ENCODE measurements around the gene LARP1. TPM values are rescaled to one million over a fixed set of nuclear protein-coding genes. Genes with fewer than 3 reads are reported as not detected.

The LARP1 gene
- polyA plus RNA-seq, 2 of the 4 experiments (the other 2 are of a cell fraction): 87.0 to 112 TPM

GRCh38 chr5:154795235-154795596 is 40.0 kb downstream of the LARP1 start:
- FAIRE-seq (no peak), DNase-seq (ENCODE audit: low read depth in 1 of 2, low spot score in 1 of 2) (no peak), ATAC-seq (peak in 1 of 2 experiments; percentile 14; a peak in 2 of 6 replicates)
- WGBS (ENCODE audit: missing lambda C conversion rate): 87% methylated on average over 3 of the region's 3 CpGs
- Histone ChIP-seq H3K4me1 (peaks cover 7% of the 10 kb centered on the region; the same call in 2 of the 3 replicates), H3K4me3 (no peak overlapping the region), H3K27ac (no peak overlapping the region), H3K9me3 (no peaks in the 10 kb centered on the region), H3K4me2 (no peak overlapping the region)
- TF ChIP-seq FOSL2 (IDR thresholded peaks at IDR 0.05) (no peak), FOSL2 (CRISPR knock-in tag; IDR thresholded peaks at IDR 0.05) (no peak), CHD2 (IDR thresholded peaks at IDR 0.05; ENCODE audit: low read length, partially characterized antibody) (no peak), RNF2 (IDR thresholded peaks at IDR 0.05; ENCODE audit: borderline replicate concordance, low read depth) (no peak), RARB (CRISPR knock-in tag; IDR thresholded peaks at IDR 0.05) (no peak)
- POLR2A ChIA-PET: no interaction called here
- CTCF ChIA-PET: interaction anchor here (0.6 to 1.1 kb wide), 2 partner anchors 16 to 796 kb away, joined by 3 read pairs; no protein-coding TSS in a partner anchor

- no peak for TF ChIP-seq HES2 (IDR thresholded peaks at IDR 0.05)
- TF ChIP-seq FOSB (CRISPR knock-in tag; IDR thresholded peaks at IDR 0.05): no peak
- Histone ChIP-seq H3K4me3 (no peak overlapping the region), H3K4me1 (peaks cover 7% of the 10 kb centered on the region; the same call in 2 of the 3 replicates), H3K27ac (no peak overlapping the region), H3K4me2 (no peak overlapping the region), H3K9me3 (no peaks in the 10 kb centered on the region)
- POLR2A ChIA-PET: no interaction called here
- WGBS (ENCODE audit: missing lambda C conversion rate): 91% methylated on average over 4 of the region's 4 CpGs
- CTCF ChIA-PET: interaction anchor here (1.0 to 1.2 kb wide), 2 partner anchors 14 to 19 kb away, joined by 3 read pairs; no protein-coding TSS in a partner anchor
- ATAC-seq (no peak), DNase-seq (ENCODE audit: low read depth in 1 of 2, low spot score in 1 of 2) (no peak), FAIRE-seq (no peak)
These were observed 42.6 kb downstream of the LARP1 start for GRCh38 chr5:154797762-154798161.

- POLR2A ChIA-PET: no interaction called here
- no peak overlapping the region for H3K4me2 ChIP-seq
- CTCF ChIA-PET: interaction anchor here (7.4 kb wide), 1 partner anchor 150 kb away, joined by 48 read pairs; no protein-coding TSS in a partner anchor
- DNase-seq (ENCODE audit: low read depth in 1 of 2, low spot score in 1 of 2) (no peak), FAIRE-seq (no peak), ATAC-seq (no peak)
- no peak overlapping the region for H3K27ac ChIP-seq
- TF ChIP-seq CTCF (IDR thresholded peaks at IDR 0.05): no peak
- TF ChIP-seq JUNB (IDR thresholded peaks at IDR 0.05): no peak
- TF ChIP-seq REST (IDR thresholded peaks at IDR 0.05): no peak
- TF ChIP-seq SREBF2 (IDR thresholded peaks at IDR 0.05): no peak
- no peak for TF ChIP-seq EP300 (IDR thresholded peaks at IDR 0.05)
- TF ChIP-seq RNF2 (IDR thresholded peaks at IDR 0.05; ENCODE audit: borderline replicate concordance, low read depth): no peak
- TF ChIP-seq RAD21 (conservative IDR thresholded peaks at IDR 0.05 in 1 of 2, IDR thresholded peaks at IDR 0.05 in 1 of 2): no peak
- TF ChIP-seq NPAS2 (CRISPR knock-in tag; IDR thresholded peaks at IDR 0.05; ENCODE audit: borderline replicate concordance): no peak
- TF ChIP-seq USF2 (IDR thresholded peaks at IDR 0.05): no peak
- no peaks in the 10 kb centered on the region for H3K4me1 ChIP-seq
- no peaks in the 10 kb centered on the region for H3K9me3 ChIP-seq
- H3K4me3 ChIP-seq: no peak overlapping the region
These were observed 45.4 kb downstream of the LARP1 start for GRCh38 chr5:154800582-154800981.

All from A549 (cell line).